GM21360 (cell line): ENCODE results near the gene ZNF211.
A peak's percentile ranks its signal among the peaks of the same experiment; 100 is the strongest.

Source experiments
- ATAC-seq: cut with Tn5 transposase; IDR thresholded peaks from one replicate; pipeline ENCODE4 v1.9.1; 2021; ENCODE audit warnings: mild to moderate bottlenecking, moderate library complexity; ENCODE audit not compliant: unreplicated experiment

Gene ZNF211

GRCh38 chr19:57655443-57655842 lies 22.5 kb downstream of the ZNF211 start:
- no peak for ATAC-seq

- ATAC-seq: no peak
These were observed 23.4 kb downstream of the ZNF211 start for GRCh38 chr19:57656346-57656745.

GRCh38 chr19:57664269-57665127 lies 31.5 kb downstream of the ZNF211 start:
- ATAC-seq: no peak

GRCh38 chr19:57665261-57665806 lies 32.4 kb downstream of the ZNF211 start:
- no peak for ATAC-seq

- no peak for ATAC-seq
These were observed 34.3 kb downstream of the ZNF211 start for GRCh38 chr19:57667228-57667627.

GRCh38 chr19:57668635-57669034 lies 35.7 kb downstream of the ZNF211 start, which contains the start of gene ZSCAN4:
ZSCAN4 (plus strand) TSS chr19:57668935; CDS start chr19:57676146, 7,211 bp downstream.
- ATAC-seq: no peak

- ATAC-seq: no peak
These were observed 38.3 kb downstream of the ZNF211 start for GRCh38 chr19:57671124-57671895.

- no peak for ATAC-seq
These were observed 39.5 kb downstream of the ZNF211 start for GRCh38 chr19:57672466-57672865.

GRCh38 chr19:57675881-57676280 lies 42.9 kb downstream of the ZNF211 start:
- ATAC-seq: no peak

GRCh38 chr19:57682226-57682766 lies 49.3 kb downstream of the ZNF211 start:
- peak; percentile 13 for ATAC-seq

- no peak for ATAC-seq
These were observed 53.8 kb downstream of the ZNF211 start for GRCh38 chr19:57686727-57687126.

- no peak for ATAC-seq
These were observed 54.5 kb downstream of the ZNF211 start for GRCh38 chr19:57687363-57688010.

GRCh38 chr19:57688011-57688763 lies 55.2 kb downstream of the ZNF211 start:
- ATAC-seq: no peak

- no peak for ATAC-seq
These were observed 56.8 kb downstream of the ZNF211 start for GRCh38 chr19:57689750-57690149.
